Right hindlimb (tissue), 1 donor: ENCODE measurements around the gene MIXL1.
A peak's percentile ranks its signal among the peaks of the same experiment; 100 is the strongest.
"Not testable (repeated sequence)": the region's sequence is repeated elsewhere in the genome, so short reads cannot be mapped to it uniquely, and the experiment has no call there.

ENCODE experiments used
- DNase-seq: peaks from one replicate; pipeline ENCODE4 v3.0.0-alpha.2; 2018

MIXL1 gene

GRCh38 chr1:226223157-226223785 lies at the start of gene MIXL1:
TSS of gene MIXL1 (plus strand) at chr1:226223664. CDS start at chr1:226223682, 18 bp downstream.
- peak; percentile 33 for DNase-seq

- DNase-seq = no peak
Measured at GRCh38 chr1:226176870-226177269, 46.6 kb upstream of the MIXL1 start.

- peak; percentile 22 for DNase-seq
Measured at GRCh38 chr1:226181996-226182714, 41.3 kb upstream of the MIXL1 start.

DNA sequence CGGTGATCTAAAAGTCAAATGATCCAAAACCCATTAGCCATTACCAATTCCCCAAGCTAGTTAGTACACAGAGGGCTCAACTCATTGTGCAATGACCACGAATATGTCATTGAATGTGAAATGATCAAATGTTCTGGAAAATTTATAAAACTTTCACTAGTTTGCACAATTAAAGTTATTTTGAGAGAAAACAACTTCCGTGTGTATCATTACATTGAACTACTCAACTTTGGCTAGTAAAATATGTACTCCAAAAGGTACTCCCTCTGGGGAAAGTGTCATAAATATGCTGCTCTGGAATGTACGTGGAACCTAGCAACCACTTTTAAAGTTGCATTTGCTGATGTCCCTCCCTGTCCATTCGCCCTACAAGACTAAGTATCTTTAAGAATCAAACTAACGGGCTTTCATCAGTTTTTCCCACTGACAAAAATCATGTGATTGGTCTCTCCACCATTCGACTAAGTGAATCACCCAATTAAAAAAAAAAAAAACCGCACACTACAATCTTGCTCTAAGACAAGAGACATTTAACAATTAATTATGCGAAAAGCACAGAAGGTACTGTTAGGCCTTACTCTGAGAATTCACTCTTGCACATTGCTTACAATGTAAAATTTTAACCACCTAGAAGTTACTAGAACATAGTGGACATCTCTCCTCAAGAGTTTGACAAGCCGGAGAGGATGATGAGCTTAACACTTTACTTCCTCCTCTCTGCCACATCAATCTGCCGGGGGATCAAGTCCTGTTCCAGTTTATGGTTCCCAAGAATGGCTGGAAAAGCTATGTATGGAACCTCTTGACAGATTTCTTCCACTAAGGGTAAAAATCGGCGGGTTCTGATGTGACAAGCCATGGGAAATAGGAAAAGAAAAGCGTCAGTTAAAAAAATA lies 38.1 kb upstream of the MIXL1 start:
- no peak for DNase-seq

- peak; percentile 94 for DNase-seq
Measured at GRCh38 chr1:226186124-226187018, 37.1 kb upstream of the MIXL1 start, which contains the start of gene ACBD3. TSS of gene ACBD3 (minus strand) at chr1:226186741. CDS start at chr1:226186675, 66 bp downstream.

- DNase-seq = no peak
Measured at GRCh38 chr1:226187019-226187322, 36.5 kb upstream of the MIXL1 start.

DNA sequence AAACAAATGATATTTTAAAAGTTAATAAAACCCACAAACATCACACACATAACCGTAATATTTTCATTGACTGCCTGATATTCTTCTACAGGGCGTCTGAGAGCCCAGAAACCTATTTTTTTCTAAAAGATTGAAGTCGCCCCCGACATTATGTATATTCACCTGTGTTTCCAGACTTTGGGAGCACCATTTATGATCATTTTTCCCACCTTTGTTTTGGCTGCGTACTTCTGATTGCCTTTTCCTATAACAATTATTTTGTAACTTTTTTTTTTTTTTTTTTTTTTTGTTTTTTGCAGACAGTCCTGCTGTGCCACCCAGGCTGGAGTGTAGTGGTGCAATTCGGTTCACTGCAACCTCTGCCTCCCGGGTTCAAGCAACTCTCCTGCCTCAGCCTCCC lies 36.1 kb upstream of the MIXL1 start:
- DNase-seq = no peak

GRCh38 chr1:226195144-226195543 lies 28.3 kb upstream of the MIXL1 start:
- DNase-seq = no peak

DNA sequence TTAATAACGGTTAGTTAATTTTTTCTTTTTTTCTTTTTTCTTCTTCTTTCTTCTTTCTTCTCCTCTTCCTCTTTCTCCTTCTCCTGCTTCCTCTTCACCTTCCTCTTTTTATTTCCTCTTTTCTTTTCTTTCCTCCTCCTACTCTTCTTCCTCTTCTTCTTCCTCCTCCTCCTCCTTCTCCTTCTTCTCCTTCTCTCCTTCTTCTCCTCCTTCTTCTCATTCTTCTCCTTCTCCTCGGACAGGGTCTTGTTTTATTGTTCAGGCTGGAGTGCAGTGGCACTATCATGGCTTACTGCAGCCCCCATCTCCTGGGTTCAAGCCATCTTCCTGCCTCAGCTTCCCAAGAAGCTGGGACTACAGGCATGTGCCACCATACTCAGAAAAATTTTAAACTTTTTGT lies 23.5 kb upstream of the MIXL1 start:
- no peak for DNase-seq

DNA sequence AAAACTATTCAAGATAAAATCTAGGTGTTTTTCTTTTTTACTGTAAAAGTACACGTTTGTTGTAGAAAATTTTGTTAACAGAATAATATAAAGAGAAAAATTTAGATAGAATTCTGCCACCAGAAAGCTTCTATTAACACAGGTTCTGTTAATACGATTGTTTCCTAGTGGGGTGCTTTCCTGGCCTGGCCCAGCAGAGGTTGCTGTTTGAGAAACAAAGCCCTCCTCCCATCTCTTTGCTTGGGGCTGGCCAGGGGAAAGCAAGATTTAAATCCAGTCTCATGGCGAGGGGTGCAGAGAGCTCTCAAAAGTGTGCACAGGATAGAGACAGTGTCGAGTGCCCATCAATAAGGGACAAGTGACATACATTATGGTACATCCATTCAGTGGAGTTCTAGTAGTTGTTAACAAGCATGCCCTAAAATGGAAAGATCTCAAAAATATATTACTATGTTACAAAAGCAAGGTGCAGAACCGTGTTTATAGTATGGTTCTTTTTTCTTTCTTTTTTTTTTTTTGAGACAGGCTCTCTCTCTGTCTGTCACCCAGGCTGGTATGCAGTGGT lies 22.4 kb upstream of the MIXL1 start:
- DNase-seq = no peak

- DNase-seq = no peak
Measured at GRCh38 chr1:226202246-226202645, 21.2 kb upstream of the MIXL1 start.

- DNase-seq = not testable (repeated sequence)
Measured at GRCh38 chr1:226202666-226203065, 20.8 kb upstream of the MIXL1 start.

DNA sequence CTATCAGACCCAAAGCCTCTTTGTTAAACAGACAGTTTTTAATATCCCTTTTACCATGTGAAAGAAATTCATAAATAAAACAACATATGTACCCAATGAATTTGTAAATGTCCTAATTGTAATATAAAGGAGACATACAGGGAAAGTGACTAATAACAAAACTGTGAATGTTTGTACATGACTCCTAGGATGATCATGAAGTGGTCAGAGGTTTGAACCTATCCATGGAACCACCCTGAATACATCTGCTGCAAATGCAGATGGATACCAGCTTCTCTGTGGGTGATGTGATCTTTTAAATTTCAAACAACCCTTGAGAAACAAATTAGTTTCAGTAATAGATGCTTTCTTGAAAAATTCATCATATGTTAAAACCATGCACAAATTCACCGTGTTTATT lies 20.2 kb upstream of the MIXL1 start:
- no peak for DNase-seq

DNA sequence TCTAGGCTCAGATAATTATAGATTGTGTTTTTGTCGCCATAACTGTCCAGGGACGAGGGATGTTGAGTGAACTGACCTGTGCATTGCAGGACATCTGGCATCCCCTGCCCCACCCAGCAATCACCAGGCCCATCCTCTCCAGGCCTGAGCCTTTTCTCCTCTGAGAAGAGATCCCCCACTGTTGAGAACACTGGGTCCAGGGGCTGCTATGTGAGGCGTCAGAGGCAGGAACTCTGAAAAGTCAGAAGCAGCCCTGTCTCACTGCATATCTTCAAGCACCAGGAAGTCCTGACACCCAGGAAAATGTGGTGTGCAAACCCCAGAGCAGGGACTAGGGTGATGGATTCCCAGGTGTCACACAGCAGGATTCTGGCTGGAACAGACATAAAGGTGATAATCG lies 19.8 kb upstream of the MIXL1 start:
- DNase-seq = no peak

DNA sequence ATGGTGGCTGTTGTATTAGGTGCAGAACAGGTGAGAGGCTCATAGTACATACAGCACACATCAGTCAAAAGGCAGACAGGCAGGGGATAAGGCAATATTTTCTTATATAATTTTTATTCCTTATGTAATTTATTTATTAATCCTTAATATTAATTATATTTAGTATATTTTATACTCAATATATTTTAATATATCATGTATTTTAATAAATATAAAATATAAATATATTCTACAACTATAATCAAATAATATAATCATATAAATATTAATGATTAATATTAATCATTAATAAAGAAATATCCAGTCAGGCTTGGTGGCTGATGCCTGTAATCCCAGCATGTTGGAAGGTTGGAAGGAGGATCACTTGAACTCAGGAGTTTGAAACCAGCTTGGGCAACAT lies 19.3 kb upstream of the MIXL1 start:
- DNase-seq = no peak

DNA sequence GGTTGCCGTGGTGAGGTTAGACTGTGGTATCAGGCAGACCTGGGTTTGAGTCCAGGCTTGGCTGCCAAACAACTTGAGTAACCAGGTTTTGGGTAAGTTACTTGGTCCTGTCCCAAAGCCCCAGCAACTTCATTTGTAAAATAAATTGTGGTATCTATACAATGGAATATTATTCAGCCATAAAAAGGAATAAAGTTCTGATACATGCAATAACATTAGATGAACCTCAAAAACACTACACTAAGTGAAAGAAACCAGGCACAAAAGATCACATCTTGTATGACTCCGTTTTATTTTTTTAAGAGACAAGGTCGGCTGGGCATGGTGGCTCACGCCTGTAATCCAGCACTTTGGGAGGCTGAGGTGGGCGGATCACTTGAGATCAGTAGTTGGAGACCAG lies 16.4 kb upstream of the MIXL1 start:
- no peak for DNase-seq

GRCh38 chr1:226209307-226210059 lies 14.0 kb upstream of the MIXL1 start:
- no peak for DNase-seq

GRCh38 chr1:226210571-226211176 lies 12.8 kb upstream of the MIXL1 start:
- DNase-seq = no peak

DNA sequence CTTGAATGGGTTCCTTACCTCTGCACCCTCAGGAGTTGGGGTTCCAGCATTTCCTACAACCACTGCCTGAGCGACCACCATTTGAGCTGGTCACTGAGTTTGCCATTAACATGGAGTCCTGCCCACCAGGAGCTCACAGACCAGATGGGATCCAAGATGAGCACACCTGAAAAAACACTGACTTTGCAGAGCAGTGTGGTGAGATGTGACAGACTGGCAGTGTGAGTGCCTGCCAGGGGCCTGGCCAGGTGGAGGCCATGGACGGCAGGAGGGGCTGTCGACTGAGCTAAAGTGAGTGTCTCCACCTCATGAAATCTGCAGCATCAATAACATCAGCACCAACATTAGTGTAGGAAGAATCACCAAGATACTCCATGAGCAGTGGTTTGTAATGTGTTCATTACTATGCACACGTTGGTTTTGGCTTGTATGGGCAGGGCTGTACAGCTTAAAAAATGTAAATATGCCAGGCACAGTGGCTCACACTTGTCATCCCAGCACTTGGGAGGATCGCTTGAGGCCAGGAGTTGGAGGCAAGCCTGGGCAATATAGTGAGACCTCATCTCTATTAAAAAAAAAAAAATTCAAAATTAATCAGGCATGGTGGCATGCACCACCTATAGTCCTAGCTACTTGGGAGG lies 12.2 kb upstream of the MIXL1 start:
- no peak for DNase-seq

- no peak for DNase-seq
Measured at GRCh38 chr1:226212545-226212944, 10.9 kb upstream of the MIXL1 start.

DNA sequence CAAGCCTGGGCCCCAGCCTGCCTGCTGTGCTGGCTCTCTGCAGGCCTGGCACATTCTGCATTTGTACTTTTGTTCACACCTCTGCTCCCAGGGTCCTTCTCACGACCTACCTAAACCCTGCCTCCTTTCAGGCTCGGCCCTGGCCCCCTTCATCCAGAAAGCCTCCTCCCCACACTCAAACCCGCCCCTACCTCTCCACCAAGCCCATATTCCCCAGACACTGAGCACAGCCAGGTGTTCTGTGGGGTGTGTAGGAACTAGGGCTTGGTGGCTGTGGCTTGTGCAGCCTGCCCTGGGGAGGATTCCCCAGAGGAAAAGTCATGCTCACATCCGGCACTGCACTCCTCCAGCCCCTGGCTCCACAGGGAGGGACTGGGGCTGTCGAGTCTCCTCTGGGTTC lies 8.2 kb upstream of the MIXL1 start:
- no peak for DNase-seq
